ENCODE data around the gene EIF1.

DNA sequence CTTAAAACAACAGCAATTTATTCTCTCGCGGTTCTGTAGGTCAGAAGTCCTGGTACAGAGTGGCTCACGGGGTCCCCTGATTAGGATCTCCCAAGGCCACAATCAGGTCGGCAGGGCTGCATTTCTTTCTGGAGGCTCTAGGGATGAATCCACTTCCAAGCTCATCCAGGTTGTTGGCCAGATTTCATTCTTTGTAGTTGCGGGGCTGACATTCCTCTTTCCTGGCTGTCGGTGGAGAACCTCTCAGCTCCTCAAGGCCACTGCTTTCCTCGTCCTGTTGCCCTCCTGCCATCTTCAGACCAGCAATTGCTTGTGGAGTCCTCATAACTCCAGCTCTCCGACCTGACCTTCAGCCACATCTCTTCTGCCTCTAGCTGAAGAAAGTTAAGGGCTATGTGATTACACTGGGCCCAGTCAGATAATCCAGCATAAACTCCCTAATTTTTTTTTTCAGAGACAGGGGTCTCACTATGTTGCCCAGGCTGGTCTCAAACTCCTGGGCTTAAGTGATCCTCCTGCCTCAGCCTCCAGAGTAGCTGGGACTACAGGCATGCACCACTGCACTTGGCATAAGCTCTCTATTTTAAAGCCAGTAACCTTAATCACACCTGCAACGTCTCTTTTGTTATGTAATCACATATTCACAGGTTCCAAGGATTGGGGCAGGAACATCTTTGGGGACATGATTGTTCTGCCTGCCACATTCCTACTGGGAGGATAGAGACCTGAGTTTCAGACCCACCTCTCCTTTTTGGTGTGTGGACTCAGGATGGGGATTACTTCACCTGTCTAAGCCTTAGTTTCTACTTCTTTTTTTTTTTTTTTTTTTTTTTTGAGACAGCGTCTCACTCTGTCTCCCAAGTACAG is 19.4 kb downstream of the EIF1 start:
- TF ChIP-seq, protein P1, sequence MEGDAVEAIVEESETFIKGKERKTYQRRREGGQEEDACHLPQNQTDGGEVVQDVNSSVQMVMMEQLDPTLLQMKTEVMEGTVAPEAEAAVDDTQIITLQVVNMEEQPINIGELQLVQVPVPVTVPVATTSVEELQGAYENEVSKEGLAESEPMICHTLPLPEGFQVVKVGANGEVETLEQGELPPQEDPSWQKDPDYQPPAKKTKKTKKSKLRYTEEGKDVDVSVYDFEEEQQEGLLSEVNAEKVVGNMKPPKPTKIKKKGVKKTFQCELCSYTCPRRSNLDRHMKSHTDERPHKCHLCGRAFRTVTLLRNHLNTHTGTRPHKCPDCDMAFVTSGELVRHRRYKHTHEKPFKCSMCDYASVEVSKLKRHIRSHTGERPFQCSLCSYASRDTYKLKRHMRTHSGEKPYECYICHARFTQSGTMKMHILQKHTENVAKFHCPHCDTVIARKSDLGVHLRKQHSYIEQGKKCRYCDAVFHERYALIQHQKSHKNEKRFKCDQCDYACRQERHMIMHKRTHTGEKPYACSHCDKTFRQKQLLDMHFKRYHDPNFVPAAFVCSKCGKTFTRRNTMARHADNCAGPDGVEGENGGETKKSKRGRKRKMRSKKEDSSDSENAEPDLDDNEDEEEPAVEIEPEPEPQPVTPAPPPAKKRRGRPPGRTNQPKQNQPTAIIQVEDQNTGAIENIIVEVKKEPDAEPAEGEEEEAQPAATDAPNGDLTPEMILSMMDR (IDR thresholded peaks at IDR 0.05; ENCODE audit: control extremely low read depth in 1 of 3, insufficient read depth in 1 of 3, low read depth in 1 of 3, low read length in 3 of 3): no peak
- TF ChIP-seq PHF8 (conservative IDR thresholded peaks at IDR 0.05; ENCODE audit: low read depth, low read length) (no peak), EGR1 (IDR thresholded peaks at IDR 0.05; ENCODE audit: borderline replicate concordance, low read depth, low read length) (no peak), EZH2 (IDR thresholded peaks at IDR 0.05; ENCODE audit: low read depth, low read length, severe bottlenecking) (no peak), POLR2A (IDR thresholded peaks at IDR 0.05; ENCODE audit: control extremely low read depth in 1 of 2, low read depth in 2 of 2, low read length in 2 of 2) (no peak)
- TF ChIP-seq, protein P2, sequence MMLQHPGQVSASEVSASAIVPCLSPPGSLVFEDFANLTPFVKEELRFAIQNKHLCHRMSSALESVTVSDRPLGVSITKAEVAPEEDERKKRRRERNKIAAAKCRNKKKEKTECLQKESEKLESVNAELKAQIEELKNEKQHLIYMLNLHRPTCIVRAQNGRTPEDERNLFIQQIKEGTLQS (IDR thresholded peaks at IDR 0.05; ENCODE audit: insufficient read depth, low read depth, low read length): no peak
